ENCODE data around the gene BLNK.

BLNK gene

GRCh38 chr10:96305019-96305418 lies 33.6 kb upstream of the BLNK start:
- H3K27ac ChIP-seq (ENCODE audit: low read depth in 2 of 2, low read length in 2 of 2): no peak overlapping the region

GRCh38 chr10:96304230-96304629 lies 32.9 kb upstream of the BLNK start, which contains the start of gene DNTT:
DNTT (plus strand) TSS chr10:96304434; CDS start chr10:96304498, 64 bp downstream.
- Histone ChIP-seq H3K27me3 (ENCODE audit: control insufficient read depth in 2 of 2, insufficient read depth in 2 of 2, low read length in 2 of 2) (peaks cover 0 to 4% of the 10 kb centered on the region in 2 donors), H3K4me1 (ENCODE audit: control insufficient read depth in 2 of 2, insufficient read depth in 2 of 2, low read length in 2 of 2) (no peaks in the 10 kb centered on the region), H3K36me3 (ENCODE audit: control insufficient read depth in 2 of 2, insufficient read depth in 2 of 2, low read length in 2 of 2) (no peaks in the 10 kb centered on the region), H3K27ac (ENCODE audit: low read depth in 2 of 2, low read length in 2 of 2) (no peak within 1 kb of the TSS), H3K9ac (ENCODE audit: low read depth in 1 of 2, low read length in 2 of 2) (no peak within 1 kb of the TSS), H3K4me3 (ENCODE audit: low read length in 2 of 2) (no peak within 1 kb of the TSS), H3K9me3 (ENCODE audit: control insufficient read depth in 2 of 2, low read length in 2 of 2) (no peaks in the 10 kb centered on the region)

More at GRCh38 chr10:96305019-96305418, 33.6 kb upstream of the BLNK start:
- Histone ChIP-seq H3K4me3 (ENCODE audit: low read length in 2 of 2) (no peak overlapping the region), H3K27me3 (ENCODE audit: control insufficient read depth in 2 of 2, insufficient read depth in 2 of 2, low read length in 2 of 2) (peaks cover 0 to 4% of the 10 kb centered on the region in 2 donors), H3K4me1 (ENCODE audit: control insufficient read depth in 2 of 2, insufficient read depth in 2 of 2, low read length in 2 of 2) (peaks cover 0 to 6% of the 10 kb centered on the region in 2 donors), H3K36me3 (ENCODE audit: control insufficient read depth in 2 of 2, insufficient read depth in 2 of 2, low read length in 2 of 2) (no peaks in the 10 kb centered on the region), H3K9me3 (ENCODE audit: control insufficient read depth in 2 of 2, low read length in 2 of 2) (no peaks in the 10 kb centered on the region), H3K9ac (ENCODE audit: low read depth in 1 of 2, low read length in 2 of 2) (no peak overlapping the region)

GRCh38 chr10:96301616-96302015 lies 30.2 kb upstream of the BLNK start:
- no peak overlapping the region for H3K4me3 ChIP-seq (ENCODE audit: low read length in 2 of 2)
- no peaks in the 10 kb centered on the region for H3K36me3 ChIP-seq (ENCODE audit: control insufficient read depth in 2 of 2, insufficient read depth in 2 of 2, low read length in 2 of 2)
- no peaks in the 10 kb centered on the region for H3K4me1 ChIP-seq (ENCODE audit: control insufficient read depth in 2 of 2, insufficient read depth in 2 of 2, low read length in 2 of 2)
- no peak overlapping the region for H3K9ac ChIP-seq (ENCODE audit: low read depth in 1 of 2, low read length in 2 of 2)
- H3K27ac ChIP-seq (ENCODE audit: low read depth in 2 of 2, low read length in 2 of 2): no peak overlapping the region
- peaks cover 0 to 4% of the 10 kb centered on the region in 2 donors for H3K27me3 ChIP-seq (ENCODE audit: control insufficient read depth in 2 of 2, insufficient read depth in 2 of 2, low read length in 2 of 2)
- no peaks in the 10 kb centered on the region for H3K9me3 ChIP-seq (ENCODE audit: control insufficient read depth in 2 of 2, low read length in 2 of 2)

DNA sequence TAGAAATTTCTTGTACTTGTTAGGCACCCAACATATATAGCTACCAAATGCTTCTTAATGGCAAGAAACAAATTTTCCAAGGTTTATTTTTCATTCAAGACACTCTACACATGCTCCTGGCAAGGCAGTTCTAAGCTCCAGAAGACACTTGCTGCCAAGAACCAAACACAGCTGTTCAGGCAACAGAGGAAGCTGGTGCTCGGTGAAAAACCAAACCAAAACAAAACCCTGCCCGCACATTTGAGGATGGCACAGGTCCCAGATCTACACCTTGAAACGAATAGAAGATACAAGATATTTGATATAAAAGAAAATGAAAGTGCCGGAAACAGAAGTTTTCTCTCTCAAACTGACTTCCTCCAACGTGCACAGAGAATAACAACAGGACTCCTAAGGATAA lies 28.0 kb upstream of the BLNK start:
- H3K4me3 ChIP-seq (ENCODE audit: low read length in 2 of 2): no peak overlapping the region
- peaks cover 0 to 4% of the 10 kb centered on the region in 2 donors for H3K27me3 ChIP-seq (ENCODE audit: control insufficient read depth in 2 of 2, insufficient read depth in 2 of 2, low read length in 2 of 2)
- no peaks in the 10 kb centered on the region for H3K36me3 ChIP-seq (ENCODE audit: control insufficient read depth in 2 of 2, insufficient read depth in 2 of 2, low read length in 2 of 2)
- H3K27ac ChIP-seq (ENCODE audit: low read depth in 2 of 2, low read length in 2 of 2): no peak overlapping the region
- H3K4me1 ChIP-seq (ENCODE audit: control insufficient read depth in 2 of 2, insufficient read depth in 2 of 2, low read length in 2 of 2): no peaks in the 10 kb centered on the region
- H3K9me3 ChIP-seq (ENCODE audit: control insufficient read depth in 2 of 2, low read length in 2 of 2): no peaks in the 10 kb centered on the region
- H3K9ac ChIP-seq (ENCODE audit: low read depth in 1 of 2, low read length in 2 of 2): no peak overlapping the region

GRCh38 chr10:96298362-96298761 lies 27.0 kb upstream of the BLNK start:
- no peak overlapping the region for H3K4me3 ChIP-seq (ENCODE audit: low read length in 2 of 2)
- H3K27me3 ChIP-seq (ENCODE audit: control insufficient read depth in 2 of 2, insufficient read depth in 2 of 2, low read length in 2 of 2): peaks cover 0 to 4% of the 10 kb centered on the region in 2 donors
- no peaks in the 10 kb centered on the region for H3K4me1 ChIP-seq (ENCODE audit: control insufficient read depth in 2 of 2, insufficient read depth in 2 of 2, low read length in 2 of 2)
- H3K36me3 ChIP-seq (ENCODE audit: control insufficient read depth in 2 of 2, insufficient read depth in 2 of 2, low read length in 2 of 2): no peaks in the 10 kb centered on the region
- no peaks in the 10 kb centered on the region for H3K9me3 ChIP-seq (ENCODE audit: control insufficient read depth in 2 of 2, low read length in 2 of 2)
- no peak overlapping the region for H3K27ac ChIP-seq (ENCODE audit: low read depth in 2 of 2, low read length in 2 of 2)
- no peak overlapping the region for H3K9ac ChIP-seq (ENCODE audit: low read depth in 1 of 2, low read length in 2 of 2)

DNA sequence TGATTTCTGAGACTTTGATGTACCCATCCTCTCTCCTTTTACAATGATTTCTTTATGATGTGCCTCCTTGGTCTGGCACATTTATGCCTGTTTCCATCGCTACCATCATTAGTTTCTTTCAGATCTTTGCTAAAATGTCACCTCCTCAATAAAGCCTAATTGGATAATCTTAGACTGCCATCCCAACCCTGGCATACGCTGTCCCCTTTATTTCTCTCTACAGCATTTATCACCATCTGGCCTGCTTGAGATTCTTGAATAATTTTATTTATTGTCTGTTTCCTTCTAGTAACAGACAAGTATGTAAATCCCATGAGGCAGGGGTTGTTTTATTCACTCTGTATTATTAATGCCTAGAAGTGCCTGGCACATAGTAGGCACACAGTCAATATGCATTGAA lies 26.1 kb upstream of the BLNK start:
- Histone ChIP-seq H3K4me1 (ENCODE audit: control insufficient read depth in 2 of 2, insufficient read depth in 2 of 2, low read length in 2 of 2) (no peaks in the 10 kb centered on the region), H3K27ac (ENCODE audit: low read depth in 2 of 2, low read length in 2 of 2) (no peak overlapping the region), H3K9ac (ENCODE audit: low read depth in 1 of 2, low read length in 2 of 2) (no peak overlapping the region), H3K36me3 (ENCODE audit: control insufficient read depth in 2 of 2, insufficient read depth in 2 of 2, low read length in 2 of 2) (no peaks in the 10 kb centered on the region), H3K4me3 (ENCODE audit: low read length in 2 of 2) (no peak overlapping the region), H3K9me3 (ENCODE audit: control insufficient read depth in 2 of 2, low read length in 2 of 2) (no peaks in the 10 kb centered on the region), H3K27me3 (ENCODE audit: control insufficient read depth in 2 of 2, insufficient read depth in 2 of 2, low read length in 2 of 2) (peaks cover 0 to 4% of the 10 kb centered on the region in 2 donors)

DNA sequence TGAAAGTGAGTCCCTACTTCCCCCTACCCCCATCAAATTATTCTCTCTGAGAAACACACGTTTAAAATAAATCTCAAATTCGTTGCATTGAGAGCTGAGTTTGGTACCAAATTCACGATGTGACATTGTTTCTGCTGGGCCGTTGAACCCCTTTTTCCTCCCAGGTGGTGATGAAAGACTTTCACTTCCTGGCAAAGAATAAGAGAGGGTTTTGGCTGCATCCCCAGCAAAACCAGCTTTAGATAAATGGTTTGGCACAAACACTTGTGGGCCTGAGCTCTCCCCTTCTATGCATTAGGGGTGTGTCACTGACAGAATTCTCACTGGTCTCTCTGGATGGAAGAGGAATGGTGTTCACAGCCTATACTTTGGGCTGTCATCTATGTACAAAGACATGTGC lies 24.1 kb upstream of the BLNK start:
- H3K9ac ChIP-seq (ENCODE audit: low read depth in 1 of 2, low read length in 2 of 2): no peak overlapping the region
- no peaks in the 10 kb centered on the region for H3K27me3 ChIP-seq (ENCODE audit: control insufficient read depth in 2 of 2, insufficient read depth in 2 of 2, low read length in 2 of 2)
- no peaks in the 10 kb centered on the region for H3K9me3 ChIP-seq (ENCODE audit: control insufficient read depth in 2 of 2, low read length in 2 of 2)
- no peaks in the 10 kb centered on the region for H3K4me1 ChIP-seq (ENCODE audit: control insufficient read depth in 2 of 2, insufficient read depth in 2 of 2, low read length in 2 of 2)
- H3K27ac ChIP-seq (ENCODE audit: low read depth in 2 of 2, low read length in 2 of 2): no peak overlapping the region
- H3K36me3 ChIP-seq (ENCODE audit: control insufficient read depth in 2 of 2, insufficient read depth in 2 of 2, low read length in 2 of 2): no peaks in the 10 kb centered on the region
- H3K4me3 ChIP-seq (ENCODE audit: low read length in 2 of 2): no peak overlapping the region

DNA sequence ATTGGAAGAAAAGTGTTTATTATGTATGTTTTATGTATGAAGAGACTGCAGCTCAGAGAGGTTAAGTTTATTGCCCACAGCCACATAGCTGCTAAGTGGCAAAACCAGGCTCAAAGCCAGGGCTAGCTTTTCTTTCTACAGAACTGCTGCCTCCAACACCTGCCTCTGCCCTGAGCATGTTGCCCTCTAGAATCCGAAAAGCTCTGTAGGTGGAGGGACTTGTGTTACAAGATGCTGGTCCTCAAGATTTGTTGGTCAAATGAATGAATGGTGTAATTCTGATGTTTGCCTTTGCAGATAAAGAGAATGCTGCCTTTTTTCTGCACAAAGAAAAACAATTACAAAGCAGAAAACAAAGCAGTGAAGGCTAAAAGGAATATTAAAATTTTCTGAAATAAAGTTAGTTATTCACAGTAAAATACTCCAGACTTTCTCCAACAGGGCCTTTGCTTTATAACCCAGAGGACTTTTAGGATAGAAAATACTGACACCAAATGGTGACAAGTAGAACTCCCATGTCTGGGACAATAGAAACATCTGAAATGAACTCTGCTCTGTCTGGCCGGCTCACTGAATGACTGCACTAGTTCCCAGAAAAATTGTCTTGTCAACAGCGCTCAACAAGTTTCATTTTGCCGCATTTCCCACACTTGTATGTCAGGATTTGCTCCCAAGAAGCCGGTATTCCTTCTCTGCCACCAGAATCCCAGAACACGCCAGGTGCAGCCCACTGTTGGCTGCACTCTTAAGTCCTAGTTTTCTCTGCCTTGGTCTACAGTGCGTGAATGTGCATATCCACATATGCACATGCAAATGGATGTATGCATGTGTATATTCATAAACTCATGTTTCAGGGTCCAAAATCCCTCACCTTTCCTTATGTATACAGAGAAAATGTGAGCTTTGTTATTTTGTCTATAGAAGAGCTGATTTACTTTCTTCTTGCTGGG lies 21.9 kb upstream of the BLNK start:
- Histone ChIP-seq H3K4me1 (ENCODE audit: control insufficient read depth in 2 of 2, insufficient read depth in 2 of 2, low read length in 2 of 2) (peaks cover 0 to under 1% of the 10 kb centered on the region in 2 donors), H3K36me3 (ENCODE audit: control insufficient read depth in 2 of 2, insufficient read depth in 2 of 2, low read length in 2 of 2) (no peaks in the 10 kb centered on the region), H3K27ac (ENCODE audit: low read depth in 2 of 2, low read length in 2 of 2) (no peak overlapping the region), H3K9me3 (ENCODE audit: control insufficient read depth in 2 of 2, low read length in 2 of 2) (no peaks in the 10 kb centered on the region), H3K9ac (ENCODE audit: low read depth in 1 of 2, low read length in 2 of 2) (no peak overlapping the region), H3K4me3 (ENCODE audit: low read length in 2 of 2) (no peak overlapping the region), H3K27me3 (ENCODE audit: control insufficient read depth in 2 of 2, insufficient read depth in 2 of 2, low read length in 2 of 2) (no peaks in the 10 kb centered on the region)

DNA sequence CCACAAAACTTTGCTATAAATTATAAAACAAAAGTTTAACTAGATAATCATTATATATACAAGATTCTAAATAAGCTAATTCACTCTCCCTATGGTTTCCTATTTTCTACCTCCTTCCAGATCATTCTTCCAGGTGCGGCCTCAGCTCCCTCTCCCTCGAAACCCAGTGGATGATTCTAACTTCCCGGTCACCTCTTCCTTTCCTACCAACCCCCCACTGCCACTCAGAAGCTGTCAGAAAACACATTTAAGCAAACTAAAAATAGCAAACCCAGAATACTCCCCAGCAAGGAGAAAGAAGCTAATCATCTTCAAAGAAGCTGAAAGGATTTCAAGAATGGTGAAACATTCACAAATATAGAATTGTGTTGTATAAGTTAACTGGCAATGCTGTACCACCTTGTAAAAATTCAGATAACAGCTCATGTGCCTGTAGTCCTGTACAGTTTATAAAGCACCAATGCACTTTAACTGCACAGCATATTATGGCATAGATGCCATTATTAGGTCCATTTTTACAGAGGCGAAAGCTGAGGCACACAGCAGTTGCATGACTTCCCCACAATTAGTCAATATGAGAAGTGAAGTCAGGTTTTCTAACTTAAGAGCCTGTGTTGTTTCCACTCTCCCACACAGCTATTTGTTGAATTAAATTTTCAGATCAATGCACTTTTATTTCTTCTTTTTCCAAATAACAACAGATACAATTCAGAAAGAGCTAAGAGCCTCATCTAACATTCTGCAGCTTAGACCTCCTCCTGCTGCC lies 19.2 kb upstream of the BLNK start:
- H3K27ac ChIP-seq (ENCODE audit: low read depth in 2 of 2, low read length in 2 of 2): no peak overlapping the region
- H3K4me1 ChIP-seq (ENCODE audit: control insufficient read depth in 2 of 2, insufficient read depth in 2 of 2, low read length in 2 of 2): peaks cover 14 to 17% of the 10 kb centered on the region in 2 donors
- H3K9me3 ChIP-seq (ENCODE audit: control insufficient read depth in 2 of 2, low read length in 2 of 2): no peaks in the 10 kb centered on the region
- H3K4me3 ChIP-seq (ENCODE audit: low read length in 2 of 2): no peak overlapping the region
- H3K36me3 ChIP-seq (ENCODE audit: control insufficient read depth in 2 of 2, insufficient read depth in 2 of 2, low read length in 2 of 2): no peaks in the 10 kb centered on the region
- H3K9ac ChIP-seq (ENCODE audit: low read depth in 1 of 2, low read length in 2 of 2): no peak overlapping the region
- H3K27me3 ChIP-seq (ENCODE audit: control insufficient read depth in 2 of 2, insufficient read depth in 2 of 2, low read length in 2 of 2): no peaks in the 10 kb centered on the region
